Effector CD8-positive, alpha-beta T cell (primary cell): ENCODE data around the gene BATF3.

Experiments used
- DNase-seq: peaks from one replicate; lab custom pipeline; 2025; lab: John Stamatoyannopoulos, UW

BATF3 gene

GRCh38 chr1:212703991-212704564, 4.4 kb upstream of the BATF3 start:
- DNase-seq: no peak

- no peak for DNase-seq
These were observed 3.0 kb upstream of the BATF3 start for GRCh38 chr1:212702672-212703071.

GRCh38 chr1:212701910-212702309, 2.3 kb upstream of the BATF3 start:
- no peak for DNase-seq

DNA sequence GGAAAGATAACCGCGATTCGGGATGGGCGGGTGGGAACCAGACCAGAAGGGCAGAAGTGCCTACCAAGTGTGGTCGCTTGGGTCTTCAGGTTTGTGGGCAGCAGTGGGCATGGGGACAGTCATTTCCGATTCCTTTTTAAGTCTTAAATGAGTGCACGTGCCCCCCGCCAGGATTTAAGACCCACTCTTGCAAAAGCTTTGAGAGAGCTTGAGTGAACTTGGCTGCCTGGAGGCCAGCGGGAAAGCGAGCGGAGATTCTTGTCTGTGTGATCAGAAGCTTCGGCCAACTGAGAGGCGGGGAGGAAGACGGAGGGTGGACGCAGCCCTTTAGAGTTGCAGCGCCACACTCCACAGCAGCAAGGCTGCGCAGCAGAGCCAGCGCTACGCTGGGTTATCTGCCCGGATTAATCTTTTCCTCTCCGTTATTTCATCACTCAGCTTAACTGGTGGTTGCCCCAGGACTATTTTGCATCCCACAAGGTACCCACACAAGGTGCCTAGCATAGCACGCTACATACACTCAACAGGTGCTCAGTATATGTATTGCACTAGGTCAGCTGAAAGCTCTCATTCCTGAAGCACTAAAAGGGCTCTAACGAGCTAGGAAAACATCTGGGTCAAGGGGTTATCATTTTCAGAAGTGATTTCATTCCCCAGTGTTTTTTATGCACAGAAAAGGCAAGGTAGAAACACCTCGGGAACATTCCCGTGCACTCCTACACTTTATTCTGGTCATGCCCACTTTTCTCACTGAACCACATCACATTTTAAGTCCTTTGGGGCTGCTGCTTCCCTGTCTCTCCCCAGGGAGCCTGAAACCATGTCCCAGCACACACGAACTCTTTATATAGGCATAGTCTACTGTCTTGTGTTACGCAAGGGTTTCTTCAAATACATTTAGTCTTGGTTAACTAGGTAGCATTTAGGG, 1.5 kb upstream of the BATF3 start:
- no peak for DNase-seq

GRCh38 chr1:212700223-212700891, 717 bp upstream of the BATF3 start:
- DNase-seq: peak; percentile 51

DNA sequence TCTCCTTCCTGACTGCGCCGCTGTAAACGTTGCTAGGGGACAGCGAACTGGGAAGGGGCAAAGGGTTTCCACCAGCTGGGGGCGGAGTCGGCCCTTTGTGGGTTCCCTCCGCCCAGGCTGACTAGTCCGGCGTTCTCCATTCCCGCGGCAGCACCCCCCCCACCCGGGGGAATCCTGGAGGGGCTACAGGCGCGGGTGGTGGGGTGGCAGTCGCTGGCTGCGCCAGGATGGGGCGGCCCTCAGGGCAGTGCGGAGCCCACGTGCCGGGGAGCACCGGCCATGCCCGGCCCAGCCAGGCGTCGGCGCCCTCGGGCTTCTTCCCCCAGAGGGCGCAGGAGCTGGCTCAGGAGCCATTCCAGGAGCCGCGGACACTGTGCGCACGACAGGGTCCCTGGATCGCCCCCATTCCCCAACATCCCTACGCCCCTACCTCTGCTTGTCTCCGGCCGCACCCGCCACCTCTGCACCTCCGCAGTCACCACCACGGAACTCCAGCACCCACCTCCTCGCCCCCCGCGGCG, 476 bp downstream of the BATF3 start:
- peak; percentile 9 for DNase-seq

GRCh38 chr1:212698467-212699103, 1.1 kb downstream of the BATF3 start:
- DNase-seq: no peak

GRCh38 chr1:212696721-212697331, 2.8 kb downstream of the BATF3 start:
- no peak for DNase-seq

GRCh38 chr1:212692774-212693644, 6.6 kb downstream of the BATF3 start:
- no peak for DNase-seq

DNA sequence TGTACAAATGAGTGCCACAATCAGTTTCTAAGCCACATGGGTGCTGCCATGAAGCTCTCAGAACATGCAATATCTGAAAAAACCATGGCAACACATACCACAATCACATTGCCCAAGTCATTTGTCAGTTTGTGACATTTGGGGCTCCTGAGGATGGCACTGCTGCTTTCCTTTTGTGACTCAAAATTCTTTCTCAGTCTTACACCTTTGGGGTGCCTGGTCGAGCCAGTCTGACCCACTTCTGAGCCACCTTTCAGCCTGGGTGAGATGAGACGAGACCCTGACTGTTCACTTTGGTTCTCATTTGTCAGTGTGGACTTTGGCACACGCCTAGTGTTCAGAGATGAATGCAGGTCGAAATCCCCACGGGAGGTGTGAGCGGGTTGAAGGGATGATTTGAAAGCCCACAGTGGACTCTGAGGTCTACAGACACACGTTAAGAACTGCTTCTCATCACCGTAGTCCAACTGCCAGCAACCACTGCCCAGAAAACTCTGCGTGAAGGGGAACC, 8.0 kb downstream of the BATF3 start:
- DNase-seq: no peak

DNA sequence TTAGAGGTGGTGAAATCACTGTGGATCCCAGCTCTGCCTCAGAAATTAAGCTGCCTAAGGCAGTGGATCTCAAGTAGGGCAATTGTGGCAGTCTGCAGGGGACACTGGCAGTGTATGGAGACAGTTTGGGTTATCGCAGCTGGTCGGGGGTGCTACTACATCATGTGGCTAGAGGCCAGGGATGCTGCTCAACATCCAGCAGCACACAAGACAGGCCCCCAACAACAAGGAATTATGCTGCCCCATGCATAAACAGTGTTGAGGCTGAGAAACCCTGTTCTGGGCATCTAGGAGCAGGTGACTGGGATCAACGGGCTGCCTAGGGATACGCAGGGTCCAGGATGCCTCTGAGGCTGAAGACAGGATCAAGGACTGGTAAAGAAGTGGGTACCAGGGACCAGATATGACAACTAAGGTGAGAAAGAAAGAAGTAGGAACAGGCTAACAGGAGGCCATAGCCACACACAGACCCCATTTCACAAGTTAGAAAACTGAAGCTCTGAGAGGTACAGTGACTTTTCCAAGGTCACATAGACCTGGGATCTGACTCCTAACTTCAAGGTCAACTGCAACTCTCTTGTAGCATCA, 8.7 kb downstream of the BATF3 start:
- no peak for DNase-seq

- DNase-seq: no peak
These were observed 9.7 kb downstream of the BATF3 start for GRCh38 chr1:212689758-212690529.

DNA sequence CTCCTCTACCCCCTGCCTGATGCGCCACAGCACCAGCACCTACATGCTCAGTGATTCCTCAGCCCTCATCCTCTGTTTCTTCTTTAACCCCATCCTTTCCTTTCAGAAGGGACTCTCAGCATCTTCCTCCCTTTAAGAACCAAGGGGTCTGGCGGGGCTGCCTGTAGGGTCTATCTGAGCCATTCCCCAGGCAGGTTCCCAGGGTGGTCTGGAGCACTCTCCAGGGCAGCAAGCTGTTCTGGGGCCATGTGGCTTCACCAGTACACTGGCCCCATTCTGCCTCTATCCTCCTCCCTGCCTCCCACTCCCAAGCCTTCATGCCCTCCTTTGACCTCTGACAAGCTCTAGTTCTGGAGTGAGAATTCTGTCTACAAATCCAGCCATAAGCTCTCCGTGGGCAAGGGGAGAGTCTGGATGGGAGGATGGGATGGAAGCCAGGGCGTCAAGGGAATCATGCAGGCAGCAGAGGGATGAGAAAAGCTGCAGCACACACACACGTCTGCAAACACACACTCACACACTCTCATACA, 10.4 kb downstream of the BATF3 start:
- DNase-seq: no peak

- DNase-seq: no peak
These were observed 11.1 kb downstream of the BATF3 start for GRCh38 chr1:212688341-212689047.

DNA sequence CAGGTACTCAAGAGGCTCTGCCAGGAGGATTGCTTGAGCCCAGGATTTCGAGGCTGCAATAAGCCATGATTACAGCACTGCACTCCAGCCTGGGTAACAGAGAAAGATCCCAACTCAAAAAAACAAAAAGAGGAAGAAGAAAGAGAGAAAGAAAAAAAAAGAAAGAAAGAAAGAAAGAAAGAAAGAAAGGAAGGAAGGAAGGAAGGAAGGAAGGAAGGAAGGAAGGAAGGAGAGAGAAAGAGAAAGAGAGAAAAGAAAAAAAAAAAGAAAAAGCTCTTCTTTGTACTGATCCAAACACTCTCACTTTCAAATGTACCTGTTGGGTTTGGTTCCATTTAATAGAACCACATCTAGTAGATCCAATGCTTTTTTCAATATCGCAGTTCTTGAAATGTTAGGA, 11.8 kb downstream of the BATF3 start:
- no peak for DNase-seq

GRCh38 chr1:212686591-212686990, 13.0 kb downstream of the BATF3 start:
- DNase-seq: no peak

DNA sequence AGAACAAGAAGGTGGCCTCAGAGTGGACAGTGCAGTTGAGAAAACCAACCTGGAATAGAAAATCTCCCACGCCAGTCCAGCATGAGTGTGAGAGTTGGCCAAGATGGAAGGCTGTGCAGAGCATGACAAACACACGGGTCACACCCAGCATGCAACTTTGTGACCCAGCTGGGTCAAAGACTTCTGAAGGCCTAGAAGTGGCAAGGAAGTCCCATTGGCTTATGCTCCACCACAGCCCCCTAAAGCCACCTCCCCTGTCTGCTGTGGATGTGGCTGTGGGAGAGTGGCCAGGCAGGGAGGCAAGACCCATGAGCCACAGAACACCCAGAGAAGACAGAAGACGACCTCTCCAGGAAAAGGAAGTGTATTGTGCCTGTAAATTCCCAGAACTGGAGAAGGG, 13.6 kb downstream of the BATF3 start:
- no peak for DNase-seq

DNA sequence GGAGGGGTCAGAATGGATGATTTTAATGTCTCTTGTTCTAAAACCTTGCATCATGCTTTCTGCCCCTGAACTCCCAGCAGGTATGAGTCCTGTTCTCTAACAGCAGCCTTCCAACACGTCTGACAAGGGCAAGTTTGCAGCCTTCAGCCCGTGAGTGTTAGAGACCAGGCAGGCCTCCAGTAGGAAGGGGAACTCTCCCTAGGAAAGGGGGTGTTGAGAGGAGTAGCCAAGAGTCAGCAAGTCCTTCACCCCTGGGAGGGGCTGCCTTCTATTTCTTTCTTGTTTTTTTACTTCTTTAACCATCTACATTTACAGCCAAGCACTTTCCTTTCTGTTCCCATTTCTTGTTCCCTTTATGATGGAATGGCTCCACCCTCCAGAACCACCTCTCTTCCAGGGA, 14.2 kb downstream of the BATF3 start:
- no peak for DNase-seq
